T-helper 1 cell treated with Interleukin-12 subunit alpha and Interleukin-12 subunit beta and Interleukin-4 antibody, amounts not matched to agents 30 μg/mL and 1 μg/mL, for 36 hours (primary cell): ENCODE results near the gene MT1G.

Experiments
- H3K27ac Mint-ChIP-seq: one replicate; pipeline ENCODE4 v1.8.0; 2021; ENCODE audit warnings: mild to moderate bottlenecking, mixed read lengths
- H3K27me3 Mint-ChIP-seq: one replicate; pipeline ENCODE4 v1.8.0; 2021; ENCODE audit warnings: low read depth, mixed read lengths
- H3K36me3 Mint-ChIP-seq: one replicate; pipeline ENCODE4 v1.8.0; 2021; ENCODE audit warnings: low read depth, mixed read lengths
- H3K4me1 Mint-ChIP-seq: one replicate; pipeline ENCODE4 v1.8.0; 2021; ENCODE audit warnings: low read depth, mixed read lengths
- H3K4me3 Mint-ChIP-seq: one replicate; pipeline ENCODE4 v1.8.0; 2021; ENCODE audit warnings: mild to moderate bottlenecking, moderate library complexity, mixed read lengths
- H3K9me3 Mint-ChIP-seq: one replicate; pipeline ENCODE4 v1.8.0; 2021; ENCODE audit warnings: mixed read lengths

Gene MT1G

DNA sequence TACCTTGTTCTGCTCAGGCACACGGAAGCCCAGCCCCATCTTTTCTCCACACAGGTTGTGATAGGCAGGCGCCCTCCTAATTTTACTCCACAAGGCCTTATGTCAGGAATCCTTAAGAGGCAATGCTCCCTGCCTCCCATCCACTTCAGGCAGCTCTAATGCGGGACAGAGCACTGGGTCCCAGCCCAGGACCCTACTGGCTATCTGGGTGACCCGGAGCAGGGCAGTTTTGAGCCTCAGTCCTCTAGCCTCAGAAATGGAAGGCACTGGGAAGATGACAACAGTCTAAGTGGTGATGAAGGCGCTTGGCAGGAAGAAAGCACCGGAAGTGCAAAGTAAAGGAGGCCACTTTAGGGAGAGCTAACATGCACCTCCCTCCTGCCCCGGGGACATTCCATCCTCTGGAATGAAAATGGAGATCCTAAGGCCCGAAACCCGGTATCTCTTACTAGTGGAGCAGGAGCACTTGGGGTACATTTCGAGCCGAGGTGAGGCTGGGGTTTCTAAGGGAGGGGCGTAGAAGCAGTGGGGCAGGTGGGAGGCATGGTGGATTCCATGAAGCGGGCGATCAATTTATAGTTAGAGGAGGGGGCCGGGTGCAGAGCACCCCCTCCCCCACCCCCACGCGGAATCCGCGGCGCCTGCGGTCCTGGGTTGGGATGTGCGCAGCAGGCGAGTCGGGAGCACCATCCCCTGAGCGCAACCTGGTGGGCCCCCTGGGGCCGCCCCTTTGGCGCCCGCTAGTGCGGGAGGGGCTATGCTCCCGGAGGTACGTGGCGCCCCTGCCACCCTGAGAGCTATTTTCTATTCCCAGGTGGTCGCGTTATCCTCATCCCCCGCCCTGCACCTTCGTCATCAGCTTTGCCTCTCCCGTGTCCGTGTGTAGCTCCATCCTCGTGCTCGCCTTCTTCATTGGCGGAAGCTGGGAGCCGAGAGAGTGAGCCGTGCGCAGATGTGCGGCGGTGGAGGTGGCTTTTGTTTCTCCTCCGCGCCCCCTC lies 5.2 kb downstream of the MT1G start:
- Mint-ChIP-seq H3K9me3 (no peaks in the 10 kb centered on the region), H3K36me3 (peaks cover 6% of the 10 kb centered on the region), H3K4me1 (peaks cover 27% of the 10 kb centered on the region), H3K27me3 (peaks cover 48% of the 10 kb centered on the region), H3K4me3 (peak overlapping the region; percentile 81), H3K27ac (no peak overlapping the region)

DNA sequence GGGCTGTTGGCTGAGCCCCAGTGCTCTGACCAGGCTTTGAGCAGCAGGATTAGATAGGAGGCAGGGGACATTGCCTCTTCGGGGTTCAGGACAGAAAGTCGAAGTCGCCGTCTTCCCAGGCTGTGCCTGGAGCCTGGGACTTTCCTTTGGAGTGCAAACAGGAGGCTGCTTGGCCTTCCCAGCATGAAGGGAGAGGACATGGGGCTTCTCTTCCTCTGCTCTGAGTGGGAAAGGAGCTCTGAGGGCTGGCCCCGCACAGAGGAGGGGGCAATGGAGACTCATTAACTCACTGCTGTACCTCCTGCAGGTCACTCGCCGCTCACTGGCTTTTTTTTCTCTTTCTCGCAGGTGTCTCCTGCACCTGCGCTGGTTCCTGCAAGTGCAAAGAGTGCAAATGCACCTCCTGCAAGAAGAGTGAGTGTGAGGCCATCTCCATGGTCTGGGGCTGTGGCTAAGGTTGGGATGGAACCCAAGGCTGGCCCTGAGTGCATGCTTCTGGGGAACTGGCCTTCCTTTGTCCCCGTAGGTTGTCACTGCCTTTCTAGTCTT lies 9.5 kb downstream of the MT1G start:
- peaks cover 26% of the 10 kb centered on the region for H3K27me3 Mint-ChIP-seq
- H3K4me1 Mint-ChIP-seq, result peaks cover 22% of the 10 kb centered on the region
- H3K9me3 Mint-ChIP-seq, result no peaks in the 10 kb centered on the region
- peaks cover 7% of the 10 kb centered on the region for H3K36me3 Mint-ChIP-seq
- peak overlapping the region; percentile 88 for H3K27ac Mint-ChIP-seq
- peak overlapping the region; percentile 95 for H3K4me3 Mint-ChIP-seq

DNA sequence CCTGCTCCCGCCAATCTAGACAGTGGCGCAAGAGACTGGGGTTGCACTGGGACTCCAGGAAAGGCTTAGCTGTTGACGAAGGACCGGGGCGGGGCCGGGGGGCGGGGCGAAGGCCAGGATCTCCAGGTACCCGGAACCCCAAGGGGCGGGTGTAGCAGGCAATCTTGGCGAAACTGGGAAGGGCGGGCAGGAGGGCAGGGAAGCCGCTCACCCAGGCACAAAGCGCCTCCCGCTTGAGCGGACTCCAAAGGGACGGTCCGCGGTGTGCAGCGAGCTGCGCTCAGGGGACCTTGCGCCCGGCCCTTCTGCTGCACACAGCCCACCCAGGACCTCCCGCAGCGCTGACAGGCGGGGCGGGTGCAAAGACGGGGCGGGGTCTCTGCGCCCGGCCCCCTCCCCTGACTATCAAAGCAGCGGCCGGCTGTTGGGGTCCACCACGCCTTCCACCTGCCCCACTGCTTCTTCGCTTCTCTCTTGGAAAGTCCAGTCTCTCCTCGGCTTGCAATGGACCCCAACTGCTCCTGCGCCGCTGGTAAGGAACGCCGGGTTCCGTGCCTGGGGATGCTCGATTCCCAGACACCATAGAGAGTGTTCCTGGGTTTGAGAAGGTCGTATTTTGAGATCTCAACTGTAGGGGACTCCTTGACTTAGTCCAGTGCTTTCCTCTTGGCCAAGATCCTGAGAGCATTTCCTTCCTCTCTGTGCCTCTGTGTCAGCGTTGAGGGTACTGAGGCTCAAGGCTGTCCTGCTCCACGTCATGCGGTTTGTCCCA lies 10.1 kb downstream of the MT1G start, which contains the start of gene MT1F:
TSS of gene MT1F (plus strand) at position 405 of the 772 bp plus-strand sequence. CDS start at position 505, 100 bp downstream.
- peak within 1 kb of the TSS; percentile 88 for H3K27ac Mint-ChIP-seq
- H3K36me3 Mint-ChIP-seq, result peaks cover 6% of the 10 kb centered on the region
- H3K4me3 Mint-ChIP-seq, result peak within 1 kb of the TSS; percentile 95
- H3K27me3 Mint-ChIP-seq, result peaks cover 28% of the 10 kb centered on the region
- H3K9me3 Mint-ChIP-seq, result no peaks in the 10 kb centered on the region
- peaks cover 18% of the 10 kb centered on the region for H3K4me1 Mint-ChIP-seq

DNA sequence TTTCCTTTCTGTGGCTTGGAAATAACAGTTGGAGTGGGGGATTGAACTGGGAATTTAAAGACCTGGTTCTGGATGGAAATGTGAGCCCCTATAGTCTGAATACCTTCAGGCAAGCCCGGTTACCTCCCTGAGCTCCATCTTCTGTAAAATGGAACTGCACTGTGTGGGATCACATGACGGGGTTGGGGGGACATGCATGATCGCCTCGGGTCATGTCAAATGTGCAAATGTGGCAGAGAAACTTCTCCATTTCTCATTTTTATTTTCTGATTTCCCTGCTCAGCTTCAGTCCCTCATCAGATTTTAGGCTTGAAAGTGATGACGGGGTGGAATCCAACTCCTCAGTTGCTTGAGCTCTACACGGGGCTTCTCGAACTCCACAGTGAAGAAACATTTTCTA lies 14.6 kb downstream of the MT1G start:
- H3K4me3 Mint-ChIP-seq, result no peak overlapping the region

DNA sequence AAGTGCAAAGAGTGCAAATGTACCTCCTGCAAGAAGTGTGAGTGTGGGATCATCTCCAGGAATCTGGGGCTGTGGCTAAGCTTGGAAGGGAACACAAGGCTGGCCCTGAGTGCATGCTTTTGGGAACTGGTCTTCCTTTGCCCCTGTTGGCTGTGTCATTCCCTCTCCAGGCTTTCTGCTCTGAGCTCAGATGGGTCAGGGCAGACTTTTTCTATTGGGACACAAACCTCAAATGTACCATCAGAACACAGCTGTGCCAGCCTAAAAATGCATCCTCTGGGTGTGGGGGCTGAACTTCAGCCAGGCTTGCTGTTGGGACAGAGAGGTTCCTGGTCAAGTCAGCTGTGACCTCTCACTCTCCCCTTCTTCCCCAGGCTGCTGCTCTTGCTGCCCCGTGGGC lies 15.3 kb downstream of the MT1G start:
- peaks cover 1% of the 10 kb centered on the region for H3K36me3 Mint-ChIP-seq
- H3K9me3 Mint-ChIP-seq, result no peaks in the 10 kb centered on the region
- H3K4me1 Mint-ChIP-seq, result peaks cover 4% of the 10 kb centered on the region
- H3K27ac Mint-ChIP-seq, result no peak overlapping the region
- peaks cover 38% of the 10 kb centered on the region for H3K27me3 Mint-ChIP-seq
- no peak overlapping the region for H3K4me3 Mint-ChIP-seq

More for the DNA sequence above, 14.6 kb downstream of the MT1G start:
- H3K27me3 Mint-ChIP-seq, result peaks cover 34% of the 10 kb centered on the region
- no peak overlapping the region for H3K27ac Mint-ChIP-seq
- no peaks in the 10 kb centered on the region for H3K9me3 Mint-ChIP-seq
- peaks cover 8% of the 10 kb centered on the region for H3K4me1 Mint-ChIP-seq
- H3K36me3 Mint-ChIP-seq, result peaks cover 1% of the 10 kb centered on the region

DNA sequence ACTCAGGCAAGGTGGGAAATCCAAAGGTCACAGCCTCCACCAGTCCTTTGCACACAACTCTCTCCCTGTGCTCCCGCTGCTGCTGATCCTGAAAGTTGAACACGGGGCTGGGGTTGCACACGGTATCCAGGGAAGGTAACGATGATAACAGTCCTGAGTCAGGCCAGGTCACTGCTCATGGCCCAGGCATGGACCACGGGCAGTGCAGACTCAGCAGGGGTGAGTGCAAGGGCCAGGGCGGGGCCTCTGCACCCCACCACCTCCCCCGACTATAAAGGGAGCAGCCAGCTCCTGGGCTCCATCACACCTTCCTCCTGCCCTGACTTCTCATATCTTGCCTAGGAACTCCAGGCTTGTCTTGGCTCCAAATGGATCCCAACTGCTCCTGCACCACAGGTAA lies 16.3 kb downstream of the MT1G start, which contains the start of gene MT1B:
TSS of gene MT1B (plus strand) at position 301 of the 400 bp plus-strand sequence. CDS start at position 369, 68 bp downstream.
- H3K27me3 Mint-ChIP-seq, result peaks cover 46% of the 10 kb centered on the region
- H3K36me3 Mint-ChIP-seq, result no peaks in the 10 kb centered on the region
- H3K27ac Mint-ChIP-seq, result no peak within 1 kb of the TSS
- no peaks in the 10 kb centered on the region for H3K4me1 Mint-ChIP-seq
- no peak within 1 kb of the TSS for H3K4me3 Mint-ChIP-seq
- no peaks in the 10 kb centered on the region for H3K9me3 Mint-ChIP-seq

DNA sequence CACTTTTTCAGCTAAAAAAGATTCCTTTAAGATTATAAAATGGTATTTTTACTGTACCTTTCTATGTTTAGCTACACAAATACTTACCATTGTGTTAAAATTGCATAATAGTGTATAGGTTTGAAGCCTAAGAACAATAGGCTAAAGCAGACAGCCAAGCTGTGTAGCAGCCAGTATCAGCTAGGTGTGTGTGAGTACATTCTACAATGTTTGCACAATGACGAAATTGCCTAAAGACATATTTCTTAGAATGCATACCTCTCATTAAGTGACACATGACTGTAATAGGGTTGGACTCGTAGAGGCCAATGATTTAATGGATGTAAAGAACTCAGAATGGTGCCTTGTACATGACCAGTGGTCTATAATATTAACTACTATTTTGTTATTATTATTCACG lies 18.0 kb downstream of the MT1G start:
- H3K36me3 Mint-ChIP-seq, result no peaks in the 10 kb centered on the region
- no peaks in the 10 kb centered on the region for H3K9me3 Mint-ChIP-seq
- no peaks in the 10 kb centered on the region for H3K4me1 Mint-ChIP-seq
- no peak overlapping the region for H3K27ac Mint-ChIP-seq
- peaks cover 59% of the 10 kb centered on the region for H3K27me3 Mint-ChIP-seq
- H3K4me3 Mint-ChIP-seq, result no peak overlapping the region

DNA sequence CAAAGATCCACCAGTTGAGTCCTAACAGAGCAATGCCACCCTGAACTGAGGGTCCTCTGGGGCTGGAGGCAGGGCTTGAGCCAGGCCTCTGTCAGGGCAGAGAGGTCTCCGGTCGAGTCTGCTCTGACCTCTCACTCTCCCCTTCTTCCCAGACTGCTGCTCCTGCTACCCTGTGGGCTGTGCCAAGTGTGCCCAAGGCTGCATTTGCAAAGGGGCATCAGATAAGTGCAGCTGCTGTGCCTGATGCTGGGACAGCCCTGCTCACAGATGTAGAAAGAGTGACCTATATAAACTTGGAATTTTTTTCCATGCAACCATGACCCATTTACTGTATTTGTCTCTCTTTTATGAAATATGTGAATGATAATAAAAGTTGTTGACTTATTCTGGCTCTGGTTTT lies 18.6 kb downstream of the MT1G start:
- Mint-ChIP-seq H3K4me3 (no peak overlapping the region), H3K27ac (no peak overlapping the region), H3K27me3 (peaks cover 63% of the 10 kb centered on the region), H3K9me3 (no peaks in the 10 kb centered on the region), H3K36me3 (no peaks in the 10 kb centered on the region), H3K4me1 (peaks cover under 1% of the 10 kb centered on the region)

DNA sequence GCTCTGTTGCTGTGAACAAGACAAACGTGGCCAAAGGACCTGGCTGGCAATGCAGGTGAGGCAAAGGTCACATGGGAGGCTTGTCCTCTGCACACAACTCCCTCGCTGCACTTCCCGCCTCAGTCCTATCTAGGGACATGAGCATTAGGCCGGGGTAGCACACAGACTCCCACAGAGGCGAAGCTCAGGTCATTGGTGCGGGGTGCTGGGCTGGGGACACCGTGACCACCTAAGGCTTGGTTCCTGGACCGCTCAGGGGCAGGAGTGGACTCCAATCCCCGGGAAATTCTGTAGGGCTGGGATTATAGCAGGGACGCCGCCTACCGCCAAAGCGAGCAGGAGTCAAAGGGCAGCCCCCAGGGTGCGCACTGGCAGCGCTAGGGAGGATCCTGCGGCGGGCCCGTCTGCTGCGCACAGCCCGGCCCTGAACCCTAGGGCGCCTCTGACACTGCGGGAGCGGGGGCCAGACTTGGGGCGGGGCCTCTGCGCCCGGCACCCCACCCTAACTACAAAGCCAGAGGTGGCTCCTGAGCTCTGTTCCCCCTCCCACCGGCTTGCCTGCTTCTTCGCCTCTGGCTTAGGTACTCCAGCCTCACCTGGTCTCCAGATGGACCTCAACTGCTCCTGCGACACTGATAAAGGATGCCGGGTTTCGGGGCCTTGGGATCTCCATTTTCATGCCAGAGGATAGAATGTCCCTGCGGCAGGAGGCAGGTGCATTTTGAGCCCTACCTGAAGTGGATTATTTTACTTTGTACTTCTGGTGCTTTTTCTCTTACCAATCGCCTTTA lies 20.0 kb downstream of the MT1G start:
- H3K4me1 Mint-ChIP-seq, result peaks cover 12% of the 10 kb centered on the region
- H3K9me3 Mint-ChIP-seq, result no peaks in the 10 kb centered on the region
- H3K27me3 Mint-ChIP-seq, result peaks cover 65% of the 10 kb centered on the region
- H3K36me3 Mint-ChIP-seq, result no peaks in the 10 kb centered on the region
- no peak overlapping the region for H3K27ac Mint-ChIP-seq
- no peak overlapping the region for H3K4me3 Mint-ChIP-seq

DNA sequence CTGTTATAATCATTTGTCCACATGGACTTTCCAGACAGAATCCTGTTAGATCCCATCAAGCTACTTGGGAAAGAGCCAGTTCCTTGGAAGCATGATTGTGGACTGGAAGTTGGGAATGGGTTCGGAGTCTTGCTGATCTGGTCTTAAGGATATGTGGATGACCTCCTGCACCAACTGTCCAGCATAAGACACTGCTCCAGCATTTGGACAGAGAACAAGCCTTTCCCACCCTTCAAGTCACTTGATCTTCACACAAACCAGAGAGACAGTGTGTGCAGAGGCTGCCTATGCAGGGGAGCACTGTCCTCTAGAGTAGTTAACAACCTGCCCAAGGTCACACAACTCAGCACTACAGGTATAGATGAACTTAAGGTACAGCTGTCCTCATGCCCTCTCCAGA lies 22.0 kb downstream of the MT1G start:
- Mint-ChIP-seq H3K36me3 (no peaks in the 10 kb centered on the region), H3K4me3 (no peak overlapping the region), H3K9me3 (no peaks in the 10 kb centered on the region), H3K27ac (no peak overlapping the region), H3K4me1 (peaks cover 19% of the 10 kb centered on the region), H3K27me3 (peaks cover 62% of the 10 kb centered on the region)

DNA sequence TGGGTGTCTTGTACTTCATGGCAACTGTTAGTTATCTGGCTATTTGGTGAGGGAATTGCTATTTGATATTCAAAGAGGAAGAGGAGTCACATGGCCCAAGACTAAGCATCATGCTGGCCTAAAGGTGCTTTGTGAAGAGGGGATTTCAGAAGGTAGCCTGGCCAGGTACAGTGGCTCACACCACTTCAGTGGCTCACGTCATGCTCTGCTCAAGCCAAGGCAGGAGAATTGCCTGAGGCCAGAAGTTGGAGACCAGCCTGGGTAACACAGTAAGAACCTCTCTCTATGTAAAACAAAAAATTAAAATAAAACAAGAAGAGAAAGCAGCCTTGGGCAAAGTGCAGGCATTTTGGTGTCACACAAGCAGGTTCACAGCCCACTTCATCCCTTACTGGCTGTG lies 22.6 kb downstream of the MT1G start:
- Mint-ChIP-seq H3K36me3 (no peaks in the 10 kb centered on the region), H3K4me1 (peaks cover 19% of the 10 kb centered on the region), H3K9me3 (no peaks in the 10 kb centered on the region), H3K27me3 (peaks cover 67% of the 10 kb centered on the region), H3K27ac (no peak overlapping the region), H3K4me3 (no peak overlapping the region)

DNA sequence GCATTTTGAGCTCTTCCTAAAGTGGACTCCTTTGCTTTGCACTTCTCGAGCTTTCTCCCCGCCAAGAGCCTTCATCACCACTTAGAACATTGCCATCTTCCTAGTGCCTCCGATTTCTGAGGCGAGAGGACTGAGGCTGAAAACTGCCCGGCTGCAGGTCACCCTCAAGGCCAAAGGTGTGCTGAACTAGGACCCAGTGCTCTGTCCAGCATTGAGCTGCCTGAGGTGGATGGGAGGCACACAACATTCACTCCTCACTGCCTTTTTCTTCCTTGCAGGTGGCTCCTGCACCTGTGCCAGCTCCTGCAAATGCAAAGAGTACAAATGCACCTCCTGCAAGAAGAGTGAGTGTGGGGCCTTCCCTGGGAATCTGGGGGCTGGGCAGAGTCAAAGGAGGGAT lies 24.0 kb downstream of the MT1G start:
- no peak overlapping the region for H3K27ac Mint-ChIP-seq
- H3K36me3 Mint-ChIP-seq, result no peaks in the 10 kb centered on the region
- peaks cover 19% of the 10 kb centered on the region for H3K4me1 Mint-ChIP-seq
- H3K27me3 Mint-ChIP-seq, result peaks cover 75% of the 10 kb centered on the region
- H3K9me3 Mint-ChIP-seq, result no peaks in the 10 kb centered on the region
- H3K4me3 Mint-ChIP-seq, result peak overlapping the region; percentile 71

DNA sequence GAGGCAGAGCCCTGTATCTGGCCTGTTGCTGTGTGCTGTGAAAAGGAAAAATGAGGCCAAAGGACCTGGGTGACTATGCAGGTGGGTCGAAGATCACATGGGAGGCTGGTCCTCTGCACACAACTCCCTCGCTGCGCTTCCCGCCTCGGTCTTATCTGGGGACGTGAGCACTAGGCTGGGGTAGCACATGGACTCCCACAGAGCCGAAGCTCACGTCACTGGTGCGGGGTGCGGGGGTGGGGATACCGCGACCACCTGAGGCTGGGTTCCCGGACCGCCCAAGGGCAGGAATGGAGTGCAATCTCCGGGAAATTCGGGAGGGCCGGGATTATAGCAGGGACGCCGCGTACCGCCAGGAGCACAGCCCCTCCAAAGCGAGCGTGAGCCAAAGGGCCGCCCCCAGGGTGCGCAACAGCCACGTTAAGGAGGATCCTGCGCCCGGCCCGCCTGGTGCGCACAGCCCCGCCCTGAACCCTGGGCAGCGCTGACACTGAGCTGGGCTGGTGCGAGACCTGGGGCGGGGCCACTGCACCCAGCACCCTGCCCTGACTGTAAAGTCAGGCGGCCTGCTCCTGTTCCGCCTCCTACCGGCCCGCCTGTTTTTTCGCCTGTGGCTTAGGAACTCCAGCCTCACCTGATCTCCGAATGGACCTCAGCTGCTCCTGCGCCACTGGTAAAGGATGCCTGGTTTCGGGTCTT lies 24.6 kb downstream of the MT1G start:
- Mint-ChIP-seq H3K36me3 (no peaks in the 10 kb centered on the region), H3K27ac (no peak overlapping the region), H3K4me1 (peaks cover 19% of the 10 kb centered on the region), H3K9me3 (no peaks in the 10 kb centered on the region), H3K4me3 (peak overlapping the region; percentile 71), H3K27me3 (peaks cover 73% of the 10 kb centered on the region)
